GM19395 (cell line): Measurements from ENCODE around the gene FAM156A.
"Not testable (repeated sequence)": the region's sequence is repeated elsewhere in the genome, so short reads cannot be mapped to it uniquely, and the experiment has no call there.

Experiments used
- ATAC-seq: cut with Tn5 transposase; IDR thresholded peaks from one replicate; pipeline ENCODE4 v1.9.1; 2021; ENCODE audit warnings: mild to moderate bottlenecking, moderate library complexity; ENCODE audit not compliant: unreplicated experiment

The FAM156A gene

DNA sequence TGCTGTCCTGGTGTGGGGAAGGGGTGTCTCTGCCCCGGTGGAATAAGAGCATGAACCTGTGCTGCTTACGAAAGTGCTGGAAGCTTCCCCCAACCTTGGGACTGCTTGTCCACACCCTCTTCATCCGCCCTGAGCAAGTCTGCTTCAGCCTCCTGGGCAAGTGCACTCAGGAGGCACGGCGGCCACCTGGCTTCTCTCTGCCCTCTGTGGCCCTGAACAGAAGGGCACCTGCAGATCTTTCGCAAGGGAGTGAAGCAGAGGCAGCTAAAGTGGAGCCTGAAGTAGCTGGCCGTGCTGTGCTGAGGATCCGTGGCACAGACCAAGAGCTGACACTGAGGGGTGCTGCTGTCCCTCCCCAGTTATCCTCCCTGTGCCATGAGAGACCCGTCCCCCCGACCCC lies 9.6 kb upstream of the FAM156A start:
- not testable (repeated sequence) for ATAC-seq

DNA sequence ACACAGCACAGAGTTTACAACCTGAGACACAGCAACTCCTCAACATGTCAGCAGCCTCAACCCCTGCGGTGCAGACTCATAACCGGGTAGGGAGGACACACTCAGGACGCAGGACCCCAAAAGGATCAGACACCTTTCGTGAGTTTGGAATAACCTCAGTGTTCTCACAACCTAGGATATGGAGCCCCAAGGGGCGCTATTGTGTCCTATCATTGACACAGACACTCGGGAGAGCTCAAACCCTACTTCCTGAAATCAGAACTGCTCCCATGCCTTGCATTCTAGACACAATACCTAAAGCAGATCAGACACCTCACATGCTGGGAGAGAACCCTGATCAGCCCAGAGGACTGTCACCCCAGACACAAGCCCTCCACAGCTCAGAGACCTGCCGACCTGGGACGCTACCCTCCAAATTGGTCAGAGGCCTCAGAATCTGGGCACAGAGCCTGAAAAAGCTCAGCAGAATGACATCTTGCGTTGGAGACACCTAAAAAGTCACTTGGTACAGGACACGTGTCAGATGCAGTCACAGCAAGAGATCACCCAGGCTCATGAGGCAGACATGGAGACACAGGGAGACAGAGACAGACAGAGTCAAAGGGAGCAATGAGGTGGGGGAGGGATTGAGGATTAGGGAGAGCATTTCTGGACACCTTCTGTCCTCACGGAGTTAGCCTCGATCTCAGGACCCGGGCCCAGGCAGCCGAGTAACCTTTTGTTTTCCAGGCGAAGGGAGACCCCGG lies 8.8 kb upstream of the FAM156A start:
- not testable (repeated sequence) for ATAC-seq

DNA sequence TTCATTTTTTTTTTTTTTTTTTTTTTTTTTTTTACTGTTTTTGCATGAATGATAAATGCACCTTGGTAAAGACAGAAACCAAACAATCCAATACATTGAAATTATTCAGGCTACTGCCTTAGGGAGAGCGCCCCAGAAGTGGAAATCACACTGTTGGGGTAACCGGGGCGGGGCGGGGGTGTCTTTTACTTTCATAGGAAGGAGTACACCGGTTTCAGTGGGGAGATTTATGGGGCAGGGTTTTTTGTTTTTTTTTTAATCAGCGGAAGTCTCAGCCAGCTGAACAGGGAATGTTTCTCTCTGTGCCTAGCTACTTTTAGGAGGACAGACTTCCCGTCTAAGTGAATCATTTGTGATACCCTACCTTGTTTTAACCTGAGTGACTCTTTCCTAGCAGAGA lies 643 bp upstream of the FAM156A start:
- ATAC-seq = peak; percentile 39

DNA sequence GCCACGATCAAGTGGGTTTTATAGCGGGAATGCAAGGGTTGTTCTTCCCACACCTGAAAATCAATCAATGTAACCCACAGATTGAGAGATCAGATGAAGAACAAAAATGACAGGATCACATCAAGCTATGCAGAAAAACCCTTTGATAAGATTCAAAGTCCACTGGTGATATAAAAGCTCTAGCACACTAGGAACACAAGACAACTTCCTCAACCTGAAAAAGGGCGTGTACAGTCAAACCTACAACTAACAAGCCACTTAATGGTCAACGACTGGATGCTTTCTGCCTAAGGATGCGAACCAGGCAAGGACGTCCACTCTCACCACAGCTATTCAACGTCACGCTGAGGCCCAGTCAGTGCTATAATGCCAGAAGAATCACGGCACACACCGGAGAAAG lies 8.4 kb downstream of the FAM156A start:
- ATAC-seq = not testable (repeated sequence)

DNA sequence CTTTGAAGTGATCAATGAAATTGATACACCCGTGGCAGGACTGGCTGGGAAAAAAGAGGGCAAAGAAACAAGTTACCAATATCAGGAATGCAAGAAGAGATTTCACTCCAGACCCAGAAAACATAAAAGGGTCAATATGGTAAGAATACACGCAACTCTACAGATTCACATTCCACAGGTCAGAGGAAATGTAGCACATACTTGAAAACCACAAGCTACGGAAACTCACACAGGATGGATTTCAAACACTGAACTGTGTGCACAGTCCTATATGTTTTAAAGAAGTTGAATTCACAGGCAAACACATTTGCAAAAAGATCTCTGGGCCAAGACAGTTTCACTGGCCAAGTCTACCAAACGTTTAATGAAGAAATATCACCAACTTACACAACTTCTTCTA lies 9.0 kb downstream of the FAM156A start:
- ATAC-seq = not testable (repeated sequence)

- not testable (repeated sequence) for ATAC-seq
These were observed 10.1 kb downstream of the FAM156A start for GRCh38 chrX:52948265-52948664.

- not testable (repeated sequence) for ATAC-seq
These were observed 10.8 kb downstream of the FAM156A start for GRCh38 chrX:52947501-52947900.

GRCh38 chrX:52945838-52946494 lies 12.4 kb downstream of the FAM156A start:
- ATAC-seq = not testable (repeated sequence)

DNA sequence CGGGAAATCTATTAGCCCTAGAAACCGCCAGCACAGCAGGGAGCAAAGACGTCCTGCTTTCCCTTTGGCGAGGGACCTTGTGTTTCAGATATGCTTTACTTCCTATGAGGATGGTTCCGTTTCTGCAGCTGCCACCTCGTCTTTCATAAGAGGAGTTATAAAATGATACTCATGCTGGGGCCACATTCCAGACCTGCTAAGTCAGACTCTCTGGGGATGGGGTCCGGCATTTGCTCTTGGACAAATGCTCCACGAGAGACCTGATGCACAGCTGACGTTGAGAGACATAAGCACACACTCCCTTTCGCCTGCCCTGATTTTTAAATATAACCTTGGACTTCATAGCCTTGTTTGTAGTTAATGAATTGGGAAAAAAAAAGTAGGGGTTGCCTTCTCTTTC lies 16.6 kb downstream of the FAM156A start:
- ATAC-seq = not testable (repeated sequence)

DNA sequence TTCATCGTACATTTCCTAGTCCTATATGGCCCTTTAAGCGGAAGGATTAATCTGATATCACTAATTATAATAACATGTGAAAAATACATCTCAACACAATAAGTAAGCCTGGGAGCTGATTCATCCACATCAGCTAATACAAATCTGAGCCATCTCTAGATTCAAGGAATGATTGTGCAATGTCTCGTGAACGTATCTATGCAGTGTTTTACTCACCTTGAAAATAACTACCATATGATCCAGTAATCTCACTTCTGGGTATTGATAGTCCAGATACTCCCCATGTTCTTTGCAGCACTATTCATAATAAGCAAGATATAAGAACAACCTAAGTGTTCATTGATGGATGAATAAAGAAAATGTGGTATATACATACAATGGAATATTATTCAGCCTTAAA lies 17.6 kb downstream of the FAM156A start:
- ATAC-seq = not testable (repeated sequence)

GRCh38 chrX:52935470-52935784 lies 22.9 kb downstream of the FAM156A start:
- peak; percentile 1 for ATAC-seq

DNA sequence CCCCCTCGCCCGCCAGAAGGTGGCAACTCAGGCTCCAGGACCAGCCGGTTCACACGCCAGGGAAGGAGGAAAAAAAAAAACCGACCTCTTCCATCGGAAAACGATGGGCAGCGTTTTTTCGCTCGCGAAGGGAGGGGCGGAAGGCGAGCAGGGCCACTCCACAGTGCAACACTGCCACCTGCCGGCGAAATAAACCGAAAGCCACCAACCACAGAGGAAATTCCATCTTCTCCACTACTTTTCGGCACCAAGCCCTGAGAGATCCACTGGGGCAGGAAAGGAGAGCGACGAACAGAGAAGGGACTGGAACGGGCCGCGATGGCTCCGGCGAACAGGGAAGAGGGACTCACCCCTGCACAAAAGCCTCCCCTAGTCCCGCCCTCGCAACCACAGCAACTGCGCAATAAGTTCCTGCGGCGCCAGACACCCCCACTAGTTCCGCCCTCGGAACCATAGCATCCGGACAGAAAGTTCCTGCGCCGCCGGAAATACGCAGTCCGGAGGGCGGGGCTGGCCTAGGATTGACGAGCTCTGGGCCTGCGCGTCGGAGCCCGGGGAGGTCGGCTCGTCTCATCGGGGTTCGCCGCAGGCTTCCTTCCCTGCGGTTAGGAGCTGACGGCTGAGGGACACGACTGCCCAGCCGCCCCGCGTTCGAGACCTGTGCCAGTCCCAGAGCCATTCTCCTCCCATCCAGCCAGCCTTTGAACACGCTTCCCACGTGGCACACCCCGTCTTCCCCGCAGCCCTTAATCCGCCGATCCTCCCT lies 23.4 kb downstream of the FAM156A start:
- ATAC-seq = peak; percentile 94

DNA sequence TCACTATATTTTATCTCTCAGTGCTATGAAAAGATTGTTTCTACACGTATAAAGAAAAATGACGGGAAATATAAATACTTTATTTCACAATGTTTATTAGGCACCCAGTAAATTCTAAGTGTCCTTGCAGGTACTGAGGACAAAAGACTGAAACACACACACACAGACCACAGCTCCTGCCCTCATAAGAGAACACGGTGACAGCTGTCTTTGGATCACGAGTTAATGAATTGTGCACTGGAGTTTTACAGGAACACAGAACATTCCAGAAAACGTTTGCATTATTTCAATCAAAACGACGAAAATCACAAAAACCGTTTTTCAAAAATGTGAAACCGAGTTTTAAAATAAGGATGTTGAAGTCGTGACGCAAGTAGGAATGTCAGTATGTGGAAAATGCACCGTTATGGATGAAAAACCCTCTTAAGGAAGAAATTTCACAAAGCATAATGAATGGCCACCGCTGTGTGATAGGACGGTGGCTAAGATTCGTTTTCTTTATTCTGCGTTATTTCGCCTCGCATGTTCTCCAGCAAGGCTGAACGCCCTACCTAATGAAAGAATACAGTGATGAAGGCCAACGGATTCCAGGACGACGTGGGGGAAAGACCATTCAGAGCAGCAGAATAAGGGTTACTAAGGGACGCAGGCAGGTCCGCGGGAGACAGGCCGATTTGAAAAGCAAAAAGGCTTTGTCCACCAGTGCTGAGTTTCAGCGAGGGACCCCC lies 24.2 kb downstream of the FAM156A start:
- ATAC-seq = peak; percentile 34

DNA sequence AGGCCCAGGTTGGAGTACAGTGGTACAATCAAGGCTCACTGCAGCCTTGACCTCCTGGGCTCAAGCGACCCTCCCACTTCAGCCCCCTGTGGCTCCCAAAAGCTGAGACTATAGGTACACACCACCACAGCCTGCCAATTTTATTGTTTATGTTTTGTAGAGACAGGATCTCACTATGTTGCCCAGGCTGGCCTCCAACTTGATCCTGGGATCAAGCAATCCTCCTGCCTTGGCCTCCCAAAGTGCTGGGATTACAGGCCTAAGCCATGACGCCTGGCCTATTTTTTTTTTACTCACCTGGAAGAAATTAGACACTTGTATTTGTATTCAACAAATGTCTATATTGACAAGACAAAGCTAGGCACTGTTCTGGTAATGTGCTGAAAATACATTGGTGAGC lies 25.1 kb downstream of the FAM156A start:
- ATAC-seq = no peak

DNA sequence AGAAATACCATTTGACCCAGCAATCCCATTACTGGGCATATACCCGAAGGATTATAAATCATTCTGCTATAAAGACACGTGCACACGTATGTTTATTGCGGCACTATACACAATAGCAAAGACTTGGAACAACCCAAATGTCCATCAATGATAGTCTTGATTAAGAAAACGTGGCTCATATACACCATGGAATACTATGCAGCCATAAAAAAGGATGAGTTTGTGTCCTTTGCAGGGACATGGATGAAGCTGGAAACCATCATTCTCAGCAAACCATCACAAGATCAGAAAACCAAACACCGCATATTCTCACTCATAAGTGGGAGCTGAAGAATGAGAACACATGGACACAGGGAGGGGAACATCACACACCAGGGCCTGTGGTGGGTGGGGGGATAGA lies 28.1 kb downstream of the FAM156A start:
- not testable (repeated sequence) for ATAC-seq

DNA sequence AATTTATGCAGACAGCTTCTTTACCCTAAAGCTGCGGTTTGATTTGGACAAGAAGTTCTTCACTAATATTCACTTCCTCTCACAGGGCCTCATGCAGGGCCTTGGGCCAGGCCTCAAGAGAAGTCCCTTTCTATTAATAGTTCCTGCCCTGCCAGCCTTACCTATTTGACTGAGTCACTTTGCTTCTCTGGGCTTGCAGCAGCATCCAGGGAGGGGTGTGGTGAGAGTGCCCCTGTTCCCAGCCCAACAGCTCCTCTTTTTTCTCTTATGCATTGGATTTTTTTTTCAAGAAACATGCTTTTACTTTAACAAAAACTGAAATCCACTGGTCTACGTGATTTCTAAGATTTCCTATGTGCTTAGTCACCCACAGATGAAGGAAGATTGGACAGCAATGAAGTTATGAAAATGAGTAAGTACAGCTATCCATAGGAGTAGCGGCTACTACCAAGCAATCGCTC lies 34.5 kb downstream of the FAM156A start:
- peak; percentile 42 for ATAC-seq

GRCh38 chrX:52914704-52915103 lies 43.6 kb downstream of the FAM156A start:
- ATAC-seq = not testable (repeated sequence)

- ATAC-seq = not testable (repeated sequence)
These were observed 44.6 kb downstream of the FAM156A start for GRCh38 chrX:52913681-52914080.

DNA sequence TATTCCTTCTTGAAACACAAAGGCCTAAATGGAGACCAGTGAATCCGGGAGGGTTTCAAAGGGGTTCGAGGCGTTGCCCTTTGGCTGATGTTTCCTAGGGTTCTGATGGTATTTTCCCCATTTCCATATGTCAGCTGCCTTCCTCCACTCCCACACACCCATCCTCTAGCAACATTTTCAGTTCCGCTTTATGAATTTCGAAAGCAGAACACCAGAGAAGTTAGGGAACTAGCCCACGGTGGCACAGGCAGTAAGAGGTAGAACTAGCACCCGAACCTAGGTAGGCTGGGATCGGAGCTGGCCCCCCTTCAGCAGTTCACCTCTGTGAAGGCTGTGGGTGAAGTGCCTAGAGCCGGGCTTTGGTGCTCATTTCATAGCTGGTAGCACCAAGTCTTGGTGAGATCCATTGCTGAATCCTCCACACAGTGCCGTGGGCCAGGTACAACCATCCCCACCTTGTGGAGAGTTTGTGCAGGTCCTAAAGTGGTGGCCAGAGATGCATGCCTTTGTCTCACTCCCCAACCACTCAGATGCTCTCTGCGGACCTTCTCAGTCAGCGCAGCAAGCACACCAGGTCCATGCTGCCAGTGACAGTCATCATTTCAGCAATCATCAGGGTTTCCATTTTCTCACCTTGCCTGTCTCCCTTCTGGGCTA lies 48.9 kb downstream of the FAM156A start:
- ATAC-seq = not testable (repeated sequence)

DNA sequence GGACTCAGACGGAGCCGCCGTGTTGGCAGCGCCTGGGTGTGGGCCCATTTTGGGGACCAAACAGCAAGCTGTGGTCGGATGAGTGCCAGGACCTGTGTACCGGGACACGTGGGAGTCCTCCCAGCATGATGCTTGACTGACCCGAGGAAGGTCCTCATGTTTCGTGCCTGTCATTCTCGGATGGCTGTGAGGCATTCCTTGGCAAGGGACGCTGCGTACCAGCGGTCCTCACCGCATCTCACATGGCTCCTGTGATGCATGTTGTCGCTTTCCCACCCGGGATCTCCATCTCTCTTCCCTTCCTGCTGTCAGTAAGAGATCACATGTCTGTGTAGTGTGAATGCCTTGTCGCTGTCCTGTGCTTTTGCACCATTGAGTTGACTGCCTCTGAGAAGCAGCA lies 50.4 kb downstream of the FAM156A start:
- not testable (repeated sequence) for ATAC-seq
